K562 (cell line): ENCODE data around the gene ABLIM2. TPM values are rescaled to one million over a fixed set of nuclear protein-coding genes. Genes with fewer than 3 reads are reported as not detected.
A peak's percentile ranks its signal among the peaks of the same experiment; 100 is the strongest.

ENCODE experiments used
- ATAC-seq: fragments of 200-7000 bp; cut with Tn5 transposase; 3 replicates; pipeline ENCODE4 v1.9.1; 2020; ENCODE audit warnings: moderate library complexity
- BruUV-seq: library from RNA; stranded (reverse); fragments of 400-500 nt; replicated peaks from 2 replicates; lab custom pipeline; 2021; lab: Mats Ljungman, UMichigan
- CTCF ChIA-PET: fragments of 300-600 bp; formaldehyde crosslinking; extraction: SDS; loops from one replicate; lab custom pipeline; 2021; ENCODE audit warnings: low intra/inter-chr PET ratio; lab: Yijun Ruan, JAX
- POLR2A ChIA-PET: fragments of 300-600, 350-650 bp; sonication (Branson Sonifier 250); formaldehyde crosslinking; extraction: SDS; loops from one replicate; lab custom pipeline; 2021; ENCODE audit warnings: antibody characterized with exemption, inconsistent platforms; lab: Yijun Ruan, JAX
- DNase-seq, 4 experiments: peaks; one replicate each; pipeline versions ENCODE4 v3.0.0 to v3.0.0-alpha.2; 2011 to 2018; ENCODE audit warnings: low spot score in 3 of 4, mixed read lengths in 3 of 4; ENCODE audit errors: extremely low read depth in 1 of 4
- FAIRE-seq: peaks from 2 replicates; lab custom pipeline; 2011; peaks lifted over from hg19 to GRCh38; lab: Jason Lieb, UNC
- H2AFZ ChIP-seq: 2 replicates; pipeline ENCODE4 v1.6.0; 2011; ENCODE audit warnings: low read depth, low read length, control low read depth, inconsistent platforms
- H3K27ac ChIP-seq: fragments of 200-600 bp; 3 replicates; pipeline ENCODE4 v1.8.0; 2011; ENCODE audit warnings: low read depth, mild to moderate bottlenecking, control low read depth, inconsistent platforms, low read length, moderate library complexity, mixed read lengths; ENCODE audit errors: extremely low read depth
- H3K27me3 ChIP-seq, 2 experiments: fragments of 300-600 bp in 1 of 2; 2 replicates in 1 of 2; 3 replicates in 1 of 2; pipeline versions ENCODE4 v1.6.0 to v1.8.0; 2011; ENCODE audit warnings: inconsistent platforms in 2 of 2, low read length in 2 of 2, mild to moderate bottlenecking in 1 of 2, mixed read lengths in 1 of 2, moderate library complexity in 1 of 2; ENCODE audit not compliant: control insufficient read depth in 2 of 2, insufficient read depth in 2 of 2
- H3K36me3 ChIP-seq: fragments of 300-600 bp; 3 replicates; pipeline ENCODE4 v1.8.0; 2011; ENCODE audit warnings: mild to moderate bottlenecking, low read length, inconsistent platforms; ENCODE audit not compliant: control insufficient read depth, insufficient read depth
- H3K4me1 ChIP-seq, 2 experiments: fragments of 200-600 bp in 1 of 2; replicated peaks in 1 of 2; 2 replicates in 1 of 2; 3 replicates in 1 of 2; pipeline versions ENCODE4 v1.5.1 to v1.8.0; 2011; ENCODE audit warnings: inconsistent platforms in 2 of 2, low read length in 2 of 2, mild to moderate bottlenecking in 1 of 2, mixed read lengths in 1 of 2, moderate library complexity in 1 of 2; ENCODE audit not compliant: control insufficient read depth in 2 of 2, insufficient read depth in 2 of 2
- H3K4me2 ChIP-seq: 2 replicates; pipeline ENCODE4 v1.6.1; 2011; ENCODE audit warnings: low read length, control low read depth, inconsistent platforms, mixed read lengths; ENCODE audit not compliant: insufficient read depth
- H3K4me3 ChIP-seq: fragments of 200-600 bp; sonication (generic), shearing (Covaris generic); 2 replicates; pipeline ENCODE4 v1.5.1; 2016; ENCODE audit warnings: control low read depth, inconsistent platforms
- H3K79me2 ChIP-seq: fragments of 200-600 bp; 3 replicates; pipeline ENCODE4 v1.8.0; 2011; ENCODE audit warnings: low read length, inconsistent platforms; ENCODE audit not compliant: control insufficient read depth, insufficient read depth
- H3K9ac ChIP-seq, 2 experiments: 2 replicates each; pipeline versions ENCODE4 v1.6.0 to v1.6.1; 2011; ENCODE audit warnings: low read depth in 2 of 2, low read length in 2 of 2, control low read depth in 1 of 2, inconsistent platforms in 1 of 2, mild to moderate bottlenecking in 1 of 2, mixed read lengths in 1 of 2; ENCODE audit not compliant: insufficient read depth in 1 of 2
- H3K9me1 ChIP-seq: one replicate; pipeline ENCODE4 v1.6.0; 2011; ENCODE audit warnings: inconsistent platforms, mild to moderate bottlenecking, low read length, moderate library complexity; ENCODE audit not compliant: control insufficient read depth, insufficient read depth
- H3K9me3 ChIP-seq: replicated peaks from 2 replicates; pipeline ENCODE4 v1.5.1; 2011; ENCODE audit warnings: low read depth, low read length, inconsistent platforms; ENCODE audit not compliant: control insufficient read depth, insufficient read depth
- H4K20me1 ChIP-seq: replicated peaks from 2 replicates; pipeline ENCODE4 v1.6.1; 2011; ENCODE audit warnings: low read length, inconsistent platforms, mixed read lengths; ENCODE audit not compliant: control insufficient read depth, insufficient read depth
- PPARD ChIP-seq: fragments of 250-450 bp; sonication (Bioruptor Pico); IDR thresholded peaks from 2 replicates; pipeline ENCODE4 v1.8.0; 2022; ENCODE audit warnings: inconsistent platforms, mild to moderate bottlenecking, moderate library complexity
- PRMT5 ChIP-seq: sonication (generic); formaldehyde crosslinking; IDR thresholded peaks from 2 replicates; pipeline ENCODE4 v1.5.0; 2020; ENCODE audit warnings: missing genetic modification reagents
- ZBTB17 ChIP-seq: fragments of 450-650 bp; formaldehyde crosslinking; IDR thresholded peaks from 2 replicates; pipeline ENCODE4 v1.4.0; 2020; ENCODE audit warnings: mild to moderate bottlenecking
- WGBS: fragments of 100-300 bp; shearing (Covaris generic); methylation state at CpG from one replicate; pipeline ENCODE4 v1.1.6; 2016; ENCODE audit warnings: low coverage, mixed read lengths; ENCODE audit not compliant: insufficient coverage; ENCODE audit errors: missing lambda C conversion rate; 5-methylcytosine and 5-hydroxymethylcytosine counted together
- in situ Hi-C: fragments of 300-500 bp; cut with MboI; formaldehyde crosslinking; loops from 4 replicates; pipeline ENCODE4 v1.15.0; 2018; ENCODE audit warnings: inconsistent platforms, mixed read lengths
- intact Hi-C: fragments of 100-400 bp; cut with micrococcal nuclease; formaldehyde crosslinking; loops from 2 replicates; pipeline ENCODE4 v1.14.2; 2022
- polyA plus RNA-seq, 8 experiments: library from polyadenylated mRNA; depleted of rRNA in 4 of 8; stranded (reverse) in 5 of 8; unstranded in 3 of 8; fragments of >200 nt; fragmentation: Nextera tagmentation in 2 of 8; fragmentation: Illumina TruSeq in 1 of 8; extraction: Ambion mirVana in 2 of 8; extraction: Trizol in 1 of 8; gene quantifications; 2 replicates each; pipeline versions ENCODE4 v1.2.1 to v1.2.3, GENCODE V29; 2011 to 2014; ENCODE audit warnings: inconsistent platforms in 1 of 8, missing spikeins in 1 of 8
- total RNA-seq, 7 experiments: library from RNA; depleted of rRNA in 6 of 7; stranded (reverse); fragments of >200 nt in 6 of 7; fragmentation: Illumina TruSeq in 2 of 7; extraction: Trizol in 2 of 7; gene quantifications; 2 replicates each; pipeline versions ENCODE4 v1.2.1 to v1.2.3, GENCODE V29; 2011 to 2021; ENCODE audit warnings: low replicate concordance in 1 of 7
- TF ChIP-seq, protein P1 (sequence below), 2 experiments: fragments of 450-650 bp; formaldehyde crosslinking in 1 of 2; IDR thresholded peaks; 2 replicates each; pipeline versions ENCODE4 v1.4.0 to v1.6.1; 2014 to 2020; ENCODE audit warnings: mild to moderate bottlenecking in 2 of 2, borderline replicate concordance in 1 of 2, low read depth in 1 of 2

ABLIM2 gene
- total and polyA plus RNA-seq, 9 of the 15 experiments (the other 6 are each of a cell fraction or from before 2014, with no cell fraction given) = not detected

DNA sequence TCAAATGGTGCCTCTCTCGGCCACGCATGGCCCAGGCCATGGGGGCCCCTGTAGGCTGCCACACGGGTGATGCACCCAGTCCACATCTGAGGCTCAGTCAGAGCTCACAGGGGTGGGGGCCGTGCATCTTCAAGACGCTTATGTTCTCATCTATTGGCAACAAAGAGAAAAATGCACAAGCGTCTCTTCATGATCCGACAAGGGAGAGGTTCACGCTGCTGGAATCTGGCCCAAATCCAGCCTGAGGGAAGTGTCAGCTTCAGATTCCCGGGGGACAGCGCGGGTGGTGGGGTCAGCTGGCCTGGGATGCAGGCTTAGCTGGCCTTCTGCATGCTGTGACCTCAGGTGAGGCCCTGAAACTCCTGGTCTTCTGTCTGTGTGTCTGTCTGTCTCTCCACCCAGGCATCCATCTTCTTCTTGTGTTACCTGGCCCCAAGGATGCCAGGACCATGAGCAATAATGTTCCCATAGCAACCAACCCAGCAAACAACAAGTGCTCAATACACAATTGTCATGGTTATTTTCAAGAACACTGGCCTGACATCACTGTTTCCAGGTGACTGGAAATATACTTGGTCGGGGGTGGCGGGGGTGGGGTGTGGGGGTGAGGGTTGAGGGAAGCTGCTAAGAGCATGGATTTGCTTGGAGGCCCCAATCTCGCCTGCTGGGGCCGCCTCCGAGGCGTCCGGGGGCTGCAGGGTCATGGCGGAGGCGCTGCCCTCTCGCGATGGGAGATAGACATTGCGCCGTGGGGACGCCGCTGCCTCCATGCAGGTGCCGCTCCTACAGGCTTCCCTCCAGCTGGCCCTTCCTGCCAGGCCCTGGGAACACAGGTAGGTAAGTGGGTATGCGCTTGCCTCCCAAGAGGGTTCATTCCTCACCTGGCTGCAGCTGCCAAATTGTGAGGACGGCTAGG is 48.3 kb downstream of the ABLIM2 start:
- H3K4me1 ChIP-seq = peaks cover 0 to 5% of the 10 kb centered on the region in 2 experiments; a peak in 2 of 5 replicates
- WGBS = 2% methylated on average over 19 of the region's 29 CpGs
- intact Hi-C loops = no loop called here
- H3K27me3 ChIP-seq = peaks cover 28 to 86% of the 10 kb centered on the region in 2 experiments; a peak in 4 of 5 replicates
- H3K27ac ChIP-seq = no peak overlapping the region
- H3K79me2 ChIP-seq = no peaks in the 10 kb centered on the region
- in situ Hi-C loops = no loop called here
- H3K4me3 ChIP-seq = no peak overlapping the region
- ATAC-seq (peak; percentile 93), FAIRE-seq (no peak), DNase-seq (peak; percentile 37 to 52 (median 47))
- BruUV-seq = no TSS peak
- H3K9ac ChIP-seq = no peak overlapping the region
- H3K9me1 ChIP-seq = no peaks in the 10 kb centered on the region
- H3K4me2 ChIP-seq = no peak overlapping the region
- peaks cover 8% of the 10 kb centered on the region; the same call in 1 of the 2 replicates for H4K20me1 ChIP-seq
- H2AFZ ChIP-seq = no peak overlapping the region
- CTCF ChIA-PET = no interaction called here
- H3K9me3 ChIP-seq = no peaks in the 10 kb centered on the region
- H3K36me3 ChIP-seq = no peaks in the 10 kb centered on the region
- POLR2A ChIA-PET = no interaction called here
- TF ChIP-seq PRMT5 (CRISPR knock-in tag) (no peak), PPARD (CRISPR knock-in tag) (no peak), ZBTB17 (no peak)
- TF ChIP-seq, protein P1, sequence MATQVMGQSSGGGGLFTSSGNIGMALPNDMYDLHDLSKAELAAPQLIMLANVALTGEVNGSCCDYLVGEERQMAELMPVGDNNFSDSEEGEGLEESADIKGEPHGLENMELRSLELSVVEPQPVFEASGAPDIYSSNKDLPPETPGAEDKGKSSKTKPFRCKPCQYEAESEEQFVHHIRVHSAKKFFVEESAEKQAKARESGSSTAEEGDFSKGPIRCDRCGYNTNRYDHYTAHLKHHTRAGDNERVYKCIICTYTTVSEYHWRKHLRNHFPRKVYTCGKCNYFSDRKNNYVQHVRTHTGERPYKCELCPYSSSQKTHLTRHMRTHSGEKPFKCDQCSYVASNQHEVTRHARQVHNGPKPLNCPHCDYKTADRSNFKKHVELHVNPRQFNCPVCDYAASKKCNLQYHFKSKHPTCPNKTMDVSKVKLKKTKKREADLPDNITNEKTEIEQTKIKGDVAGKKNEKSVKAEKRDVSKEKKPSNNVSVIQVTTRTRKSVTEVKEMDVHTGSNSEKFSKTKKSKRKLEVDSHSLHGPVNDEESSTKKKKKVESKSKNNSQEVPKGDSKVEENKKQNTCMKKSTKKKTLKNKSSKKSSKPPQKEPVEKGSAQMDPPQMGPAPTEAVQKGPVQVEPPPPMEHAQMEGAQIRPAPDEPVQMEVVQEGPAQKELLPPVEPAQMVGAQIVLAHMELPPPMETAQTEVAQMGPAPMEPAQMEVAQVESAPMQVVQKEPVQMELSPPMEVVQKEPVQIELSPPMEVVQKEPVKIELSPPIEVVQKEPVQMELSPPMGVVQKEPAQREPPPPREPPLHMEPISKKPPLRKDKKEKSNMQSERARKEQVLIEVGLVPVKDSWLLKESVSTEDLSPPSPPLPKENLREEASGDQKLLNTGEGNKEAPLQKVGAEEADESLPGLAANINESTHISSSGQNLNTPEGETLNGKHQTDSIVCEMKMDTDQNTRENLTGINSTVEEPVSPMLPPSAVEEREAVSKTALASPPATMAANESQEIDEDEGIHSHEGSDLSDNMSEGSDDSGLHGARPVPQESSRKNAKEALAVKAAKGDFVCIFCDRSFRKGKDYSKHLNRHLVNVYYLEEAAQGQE (IDR thresholded peaks at IDR 0.05; ENCODE audit: borderline replicate concordance) = peak; percentile 7; the same call in 1 of the 2 replicates
- TF ChIP-seq, protein P1 (CRISPR knock-in tag; IDR thresholded peaks at IDR 0.05; ENCODE audit: low read depth) = no peak
